GM18507 (cell line): ENCODE results near the gene EPHB2.

ENCODE experiments used
- DNase-seq: peaks from one replicate; pipeline ENCODE4 v3.0.0; 2011; ENCODE audit warnings: low read depth; ENCODE audit not compliant: insufficient read length; ENCODE audit errors: extremely low spot score
- FAIRE-seq: peaks from 2 replicates; lab custom pipeline; 2011; peaks lifted over from hg19 to GRCh38; lab: Jason Lieb, UNC

Gene EPHB2

DNA sequence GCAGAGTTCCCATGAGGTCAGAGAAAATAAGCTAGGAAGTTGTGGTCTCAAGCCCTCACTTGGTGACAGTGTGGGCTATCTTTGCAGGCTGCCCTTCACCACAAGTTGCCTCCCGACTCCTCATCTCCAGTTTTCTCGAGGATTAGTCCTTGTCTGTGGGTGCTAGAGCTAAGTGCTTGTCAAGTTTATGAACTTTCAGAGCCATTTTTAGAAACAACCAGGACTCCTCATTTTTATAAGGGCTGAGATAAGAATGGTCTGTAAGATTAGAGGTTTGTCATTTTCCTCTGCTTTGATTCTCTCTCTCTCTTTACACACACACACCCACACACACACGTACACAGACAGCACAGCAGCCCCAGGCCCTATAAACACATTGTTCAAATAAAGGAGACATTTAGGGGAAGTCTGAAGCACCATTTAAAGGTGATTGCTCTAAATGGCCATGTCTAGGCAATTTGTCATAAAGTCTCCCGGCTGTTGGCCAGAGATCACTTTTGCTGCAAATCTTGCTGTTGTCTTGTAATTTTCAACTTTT lies 134.8 kb downstream of the EPHB2 start:
- DNase-seq = no peak
- no peak for FAIRE-seq

DNA sequence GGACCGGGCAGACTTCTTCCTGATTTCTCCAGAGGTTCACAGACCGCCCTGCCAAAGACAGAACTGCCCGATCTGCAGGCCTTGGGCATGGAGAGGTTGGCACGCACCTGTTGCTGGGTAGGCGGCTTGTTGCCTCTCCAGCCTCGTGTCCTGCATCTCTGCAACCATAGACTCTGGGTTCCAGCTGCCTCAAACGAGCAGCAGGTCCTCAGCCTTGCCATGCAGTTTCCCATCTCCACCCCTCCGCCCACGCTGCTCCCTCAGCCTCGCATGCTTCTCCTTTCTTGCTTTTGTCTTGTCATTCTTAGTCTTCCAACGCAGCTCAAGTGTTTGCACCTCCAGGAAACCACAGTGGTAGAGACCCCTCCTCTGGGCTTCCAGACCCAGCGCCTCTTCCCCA lies 135.8 kb downstream of the EPHB2 start:
- FAIRE-seq = no peak
- DNase-seq = no peak

DNA sequence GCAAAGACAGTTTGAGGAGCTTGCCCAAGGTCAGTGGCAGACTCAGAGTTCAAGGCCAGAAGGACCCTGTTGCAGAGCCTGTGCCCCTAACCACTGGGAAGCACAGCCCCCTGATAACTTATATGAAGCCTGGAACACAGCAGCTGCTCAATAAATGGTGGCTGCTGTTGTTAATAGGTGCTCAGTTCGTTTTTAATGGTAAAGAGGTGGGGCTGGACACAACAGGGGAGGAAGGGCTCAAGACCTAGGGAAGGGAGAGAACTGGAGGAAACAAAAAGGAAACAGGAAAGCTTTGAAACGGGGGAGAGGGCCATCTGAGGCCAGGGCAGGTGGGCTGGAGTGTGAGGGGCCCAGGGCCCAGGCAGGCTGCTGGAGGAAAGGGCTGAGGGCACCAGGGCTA lies 136.6 kb downstream of the EPHB2 start:
- FAIRE-seq (no peak), DNase-seq (no peak)

DNA sequence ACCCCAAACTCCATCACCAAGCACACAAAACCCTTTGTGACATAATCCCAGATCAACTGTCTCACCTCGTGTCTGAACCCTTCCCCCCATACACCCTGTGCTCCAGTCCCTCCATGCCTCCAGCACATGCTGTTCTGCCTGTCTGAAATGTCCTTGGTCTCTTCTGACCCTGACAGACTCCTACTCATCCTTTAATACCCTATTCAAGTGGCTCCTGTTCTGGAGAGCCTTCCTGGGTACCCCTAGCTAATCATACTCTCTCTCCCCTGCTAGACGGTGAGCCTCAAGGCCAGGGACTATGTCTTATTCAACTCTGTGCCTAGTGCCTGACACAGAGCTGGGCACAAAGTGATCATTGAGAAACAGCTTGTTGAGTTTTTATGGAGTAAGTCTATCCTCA lies 137.1 kb downstream of the EPHB2 start:
- FAIRE-seq (no peak), DNase-seq (no peak)

DNA sequence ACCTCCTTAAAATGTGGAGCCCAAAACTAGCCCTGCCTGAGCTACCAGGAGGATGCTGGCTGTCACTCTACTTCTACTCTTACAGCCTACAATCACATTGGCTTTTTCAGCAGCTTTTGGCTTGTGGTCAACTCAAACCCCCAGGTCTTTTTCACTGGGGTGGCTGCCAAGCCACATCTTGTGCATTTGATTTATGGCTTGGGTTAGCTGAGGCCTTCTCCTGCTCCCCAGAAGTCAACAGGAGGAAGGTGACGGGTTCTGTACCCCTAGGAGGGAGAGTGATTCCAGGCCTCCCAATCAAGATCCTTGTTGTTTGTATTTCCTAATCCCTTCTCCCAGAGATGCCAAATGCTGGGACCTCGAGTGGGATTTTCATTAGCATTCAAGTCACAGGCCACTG lies 137.8 kb downstream of the EPHB2 start:
- FAIRE-seq (no peak), DNase-seq (no peak)

DNA sequence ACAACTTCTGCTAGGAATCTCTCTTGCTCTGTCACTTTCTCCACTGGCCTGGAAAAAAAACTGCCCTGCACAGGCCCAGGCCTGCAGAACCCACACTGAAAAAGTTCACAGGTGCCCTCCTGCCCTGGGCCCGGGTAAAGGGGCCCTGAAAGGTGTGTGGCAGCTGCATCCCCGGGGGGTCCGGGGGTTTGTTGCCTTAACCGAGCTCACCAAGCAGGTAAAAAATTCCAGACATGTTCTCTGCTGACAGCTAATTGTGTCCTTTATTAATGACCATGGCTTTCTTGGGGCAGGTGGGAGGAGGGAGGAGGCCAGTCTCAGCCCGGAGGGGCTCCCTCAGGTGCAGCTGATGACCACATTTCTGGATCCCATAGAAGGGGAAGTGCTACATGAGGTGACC lies 139.1 kb downstream of the EPHB2 start:
- DNase-seq (no peak), FAIRE-seq (no peak)

DNA sequence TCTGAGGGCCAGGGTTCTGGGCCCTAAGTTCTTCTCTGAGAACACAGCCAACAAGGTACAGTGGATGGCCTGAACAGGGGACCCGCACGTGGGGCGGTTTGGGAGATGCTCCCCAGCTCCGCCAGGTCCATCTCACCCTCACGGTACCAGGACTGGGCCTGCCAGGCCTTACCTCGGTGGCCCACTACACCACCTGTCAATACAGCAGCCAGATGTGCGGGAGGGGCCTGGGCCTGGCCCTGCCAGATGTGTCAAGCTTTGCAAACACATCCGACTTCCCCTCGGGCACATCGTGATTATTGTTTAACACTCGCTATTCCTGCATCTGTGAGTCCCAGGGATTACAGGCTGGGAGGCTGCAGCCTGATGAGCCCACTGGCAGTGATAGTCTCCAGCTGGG lies 139.6 kb downstream of the EPHB2 start:
- FAIRE-seq = no peak
- no peak for DNase-seq

DNA sequence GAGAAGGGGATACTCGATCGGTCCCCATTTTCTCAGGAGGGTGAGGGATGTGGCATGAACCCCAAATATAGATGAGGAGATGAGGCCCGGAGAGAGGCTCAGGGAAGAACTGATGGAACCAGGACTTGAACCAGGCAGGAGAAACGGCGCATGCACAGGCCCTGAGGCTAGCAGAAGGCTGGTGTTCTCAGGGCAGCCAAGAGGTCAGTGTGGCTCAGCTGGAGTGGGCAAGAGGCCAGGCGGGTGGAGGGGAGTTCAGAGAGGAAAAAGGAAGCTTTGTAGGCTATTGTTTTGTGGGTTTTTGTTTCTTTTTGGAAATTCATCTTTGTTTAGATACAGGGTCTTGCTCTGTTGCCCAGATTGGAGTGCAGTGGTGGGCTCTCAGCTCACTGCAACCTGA lies 140.0 kb downstream of the EPHB2 start:
- DNase-seq (no peak), FAIRE-seq (no peak)

DNA sequence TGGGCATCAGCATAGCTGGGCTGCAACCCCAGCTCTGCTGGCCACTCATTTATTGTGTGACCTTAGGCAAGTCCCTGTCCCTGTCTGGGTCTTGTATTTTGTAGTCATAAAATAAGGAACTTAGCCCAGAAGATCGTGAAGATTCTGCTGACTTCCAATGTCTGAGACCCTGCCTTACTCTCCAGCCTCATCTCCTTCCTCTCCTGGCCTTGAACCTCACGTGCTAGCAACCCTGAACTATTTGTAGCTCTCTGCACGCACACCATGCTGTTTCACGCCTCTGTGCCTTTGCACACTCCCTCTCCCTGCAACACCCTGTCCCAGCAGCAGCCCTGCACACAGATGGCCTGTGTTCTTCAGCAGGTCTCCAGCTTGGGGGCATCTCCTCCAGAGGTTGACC lies 140.9 kb downstream of the EPHB2 start:
- FAIRE-seq = no peak
- DNase-seq = no peak

DNA sequence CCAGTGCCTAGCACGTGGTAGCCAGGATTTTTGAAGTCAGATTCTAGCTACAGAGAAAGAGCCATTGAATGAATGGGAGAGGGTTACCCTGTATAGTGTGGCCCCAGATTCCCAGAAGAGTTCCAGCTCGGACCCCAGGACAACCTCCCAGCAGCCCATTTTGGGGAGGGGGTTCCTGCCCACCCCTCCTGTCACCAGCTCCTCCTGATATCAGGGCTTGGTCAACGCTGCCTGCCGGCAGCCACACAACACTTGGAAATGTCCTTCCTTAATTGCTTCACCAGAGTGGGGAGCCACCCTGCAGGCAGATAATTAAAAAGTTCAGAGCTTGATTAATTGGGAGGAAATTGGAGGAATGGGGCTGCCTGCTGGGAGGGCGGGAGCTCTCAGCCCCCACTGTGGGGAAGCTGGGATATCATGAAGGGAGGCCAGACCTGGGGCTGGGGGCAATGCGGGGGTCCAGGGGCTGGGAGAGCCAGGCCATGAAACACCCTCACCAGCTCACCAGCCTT lies 141.6 kb downstream of the EPHB2 start:
- DNase-seq (no peak), FAIRE-seq (no peak)

DNA sequence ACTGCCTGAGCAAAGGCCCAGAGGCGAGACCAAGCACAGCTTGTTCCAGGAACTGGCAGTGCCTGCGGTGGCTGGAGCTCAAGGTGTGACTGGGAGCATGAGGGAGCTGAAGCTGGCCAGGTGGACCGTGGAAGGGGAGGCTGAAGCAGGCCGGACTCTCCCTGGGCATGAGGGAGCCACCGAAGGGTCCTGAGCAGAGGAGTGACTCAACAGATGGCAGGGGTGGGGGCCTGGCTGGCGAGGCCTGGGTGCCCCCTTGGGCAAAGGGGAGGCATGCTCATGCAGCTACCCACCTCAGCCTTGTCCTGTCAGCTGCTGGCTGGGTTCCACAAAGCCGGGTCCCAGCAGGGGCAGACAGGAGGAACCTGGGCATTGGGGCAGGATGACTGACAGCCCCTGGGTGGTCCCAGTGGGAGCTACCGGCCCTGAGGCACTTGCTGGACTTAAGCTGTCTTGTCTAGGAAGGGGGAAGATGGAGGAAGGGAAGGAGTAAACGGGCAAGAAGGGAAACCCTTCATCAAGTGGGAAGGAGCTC lies 143.1 kb downstream of the EPHB2 start:
- FAIRE-seq = no peak

DNA sequence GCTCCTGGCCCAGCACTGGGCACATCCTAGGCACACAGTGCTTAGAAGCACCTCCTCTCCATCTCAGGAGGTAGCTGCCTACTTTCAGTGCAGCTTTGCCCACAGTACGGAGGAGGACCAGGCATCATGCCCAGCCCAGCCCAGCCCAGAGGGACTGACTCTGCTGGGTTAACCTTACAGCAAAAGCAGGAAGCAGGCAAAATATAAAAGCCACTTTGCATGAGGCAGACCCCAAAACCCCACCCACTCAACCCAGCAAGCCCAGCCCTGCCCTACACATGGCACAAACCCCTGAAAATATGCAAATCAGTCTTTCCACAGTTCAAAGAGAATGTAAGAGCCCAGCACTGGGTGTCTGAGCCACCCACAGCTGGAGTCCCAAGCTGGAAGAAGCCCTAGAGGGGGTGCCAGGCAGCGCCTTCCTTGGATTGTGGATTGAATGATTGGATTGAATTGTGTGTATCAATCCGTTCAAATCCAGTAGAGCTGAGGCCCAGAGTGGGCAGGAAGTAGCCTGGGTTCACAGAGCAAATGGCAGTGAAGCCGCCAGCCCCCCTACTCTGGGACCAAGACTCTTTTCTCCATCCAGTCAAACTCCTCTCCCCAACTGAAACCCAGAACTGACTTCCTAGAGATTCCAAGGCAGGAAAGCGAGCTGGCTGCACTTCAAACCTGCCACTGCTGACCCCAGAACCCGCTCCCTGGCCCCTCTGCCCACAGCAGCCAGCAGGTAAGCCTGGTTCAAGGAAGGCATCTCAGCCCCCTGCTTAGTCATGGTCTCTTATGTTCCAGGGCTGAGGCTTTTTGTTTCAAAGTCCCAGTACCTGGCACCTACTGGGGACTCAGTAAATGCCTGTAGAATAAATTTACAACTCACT lies 144.3 kb downstream of the EPHB2 start:
- DNase-seq (no peak), FAIRE-seq (peak; percentile 70)

More for the DNA sequence above, 143.1 kb downstream of the EPHB2 start:
- no peak for DNase-seq

DNA sequence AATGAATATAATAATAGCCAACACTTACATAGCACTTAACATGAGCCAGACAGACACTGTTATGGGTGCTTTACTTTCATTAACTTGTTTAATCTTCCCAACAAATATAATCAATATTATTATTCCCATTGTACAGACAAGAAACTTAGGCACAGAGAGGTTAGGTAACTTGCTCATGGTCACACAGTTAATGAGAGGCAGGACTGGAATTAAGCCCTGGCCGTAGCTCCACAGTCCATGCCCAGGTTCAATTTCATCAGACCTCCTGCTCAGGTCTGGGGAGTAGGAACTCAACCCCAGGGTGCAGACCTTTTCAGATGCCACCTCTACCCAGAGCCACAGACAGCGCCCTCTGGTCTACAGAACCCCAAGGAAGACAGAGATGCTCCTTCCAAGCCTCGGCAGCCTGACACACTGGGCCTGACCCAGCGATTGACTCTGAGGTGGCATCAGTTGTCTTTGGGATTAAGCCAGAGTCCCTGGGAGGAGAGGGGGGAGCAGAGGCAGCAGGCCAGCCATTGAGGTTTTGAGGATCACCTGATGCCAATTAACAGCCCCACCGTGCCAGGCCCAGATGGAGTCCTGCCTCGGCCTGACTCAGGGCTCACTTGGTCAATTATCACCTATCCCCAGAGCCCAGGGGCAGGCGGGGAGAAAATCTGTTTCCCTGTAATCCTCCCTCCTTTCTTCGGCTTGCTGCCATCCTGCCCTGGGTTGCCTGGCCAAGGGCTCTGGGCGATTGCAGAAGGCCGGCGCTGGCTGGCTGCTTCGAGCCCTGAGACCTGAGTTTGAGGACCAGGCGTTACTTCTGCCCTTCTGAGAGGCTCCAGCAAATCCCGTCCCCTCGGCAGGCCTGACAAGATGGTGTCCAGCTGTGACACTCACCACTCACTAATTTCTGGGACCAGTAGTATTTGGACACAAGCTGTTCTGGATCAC lies 145.3 kb downstream of the EPHB2 start:
- no peak for DNase-seq

DNA sequence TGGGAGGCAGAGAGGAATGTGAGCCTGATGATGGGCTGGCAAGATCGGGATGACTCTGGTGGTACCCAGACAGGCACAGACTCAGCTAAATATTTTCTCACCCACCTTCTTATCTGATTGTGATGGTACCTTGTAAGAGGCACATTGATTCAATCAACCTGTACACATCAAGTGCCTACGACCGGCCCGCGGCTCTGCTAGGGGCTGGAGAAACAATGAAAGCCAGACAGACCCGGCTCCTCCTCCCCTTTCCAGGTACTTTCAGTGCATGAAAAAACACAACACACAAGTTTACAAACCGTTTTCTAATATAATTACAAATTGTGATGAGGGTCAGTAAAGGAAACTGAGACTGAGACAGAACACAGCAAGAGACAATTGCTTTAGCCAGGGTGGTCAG lies 147.0 kb downstream of the EPHB2 start:
- DNase-seq (no peak), FAIRE-seq (no peak)

More for the DNA sequence above, 145.3 kb downstream of the EPHB2 start:
- no peak for FAIRE-seq

DNA sequence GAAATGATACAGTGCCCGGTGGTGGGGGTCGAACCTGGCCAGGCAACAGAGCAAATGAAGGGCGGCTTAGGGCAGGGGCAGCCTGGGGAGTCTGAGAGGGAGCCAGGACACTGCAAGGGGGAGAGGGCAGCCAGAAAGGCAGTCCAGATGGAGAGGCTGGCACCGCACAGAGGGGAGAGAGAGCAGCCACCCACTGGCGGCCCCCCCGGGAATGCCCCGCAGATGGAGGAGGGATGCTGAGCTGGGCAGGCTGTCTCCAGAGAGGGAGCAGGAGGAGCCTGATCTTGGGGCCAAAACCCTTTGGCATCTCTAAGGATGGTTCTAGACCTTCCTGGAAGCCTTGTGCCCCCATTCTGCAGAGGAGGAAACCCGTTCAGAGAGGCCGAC lies 149.8 kb downstream of the EPHB2 start:
- FAIRE-seq = no peak

DNA sequence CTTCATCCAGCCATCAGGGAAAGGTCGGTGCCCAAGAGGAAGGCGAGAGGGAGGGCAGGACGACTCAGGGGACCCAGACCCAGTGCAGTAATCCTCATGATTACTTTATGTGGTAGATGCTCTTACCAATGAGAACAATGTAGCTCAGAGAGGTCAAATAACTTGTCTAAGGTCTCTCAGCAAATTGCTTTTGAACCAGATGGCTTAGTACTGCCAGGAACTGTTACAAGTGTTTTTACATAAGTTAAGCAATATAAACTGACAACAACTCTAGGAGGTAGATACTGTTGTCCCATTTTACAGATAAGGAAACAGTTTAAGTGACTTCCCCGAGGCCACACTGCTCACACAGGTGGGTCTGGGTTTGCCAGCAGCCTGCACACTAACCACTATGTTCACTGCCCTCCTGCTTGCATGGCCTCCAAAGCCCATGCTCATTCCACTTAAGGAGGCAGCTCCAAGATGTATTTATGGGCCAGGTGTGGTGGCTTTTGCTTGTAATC lies 150.3 kb downstream of the EPHB2 start:
- no peak for DNase-seq
- no peak for FAIRE-seq

More for the DNA sequence above, 149.8 kb downstream of the EPHB2 start:
- DNase-seq = no peak

DNA sequence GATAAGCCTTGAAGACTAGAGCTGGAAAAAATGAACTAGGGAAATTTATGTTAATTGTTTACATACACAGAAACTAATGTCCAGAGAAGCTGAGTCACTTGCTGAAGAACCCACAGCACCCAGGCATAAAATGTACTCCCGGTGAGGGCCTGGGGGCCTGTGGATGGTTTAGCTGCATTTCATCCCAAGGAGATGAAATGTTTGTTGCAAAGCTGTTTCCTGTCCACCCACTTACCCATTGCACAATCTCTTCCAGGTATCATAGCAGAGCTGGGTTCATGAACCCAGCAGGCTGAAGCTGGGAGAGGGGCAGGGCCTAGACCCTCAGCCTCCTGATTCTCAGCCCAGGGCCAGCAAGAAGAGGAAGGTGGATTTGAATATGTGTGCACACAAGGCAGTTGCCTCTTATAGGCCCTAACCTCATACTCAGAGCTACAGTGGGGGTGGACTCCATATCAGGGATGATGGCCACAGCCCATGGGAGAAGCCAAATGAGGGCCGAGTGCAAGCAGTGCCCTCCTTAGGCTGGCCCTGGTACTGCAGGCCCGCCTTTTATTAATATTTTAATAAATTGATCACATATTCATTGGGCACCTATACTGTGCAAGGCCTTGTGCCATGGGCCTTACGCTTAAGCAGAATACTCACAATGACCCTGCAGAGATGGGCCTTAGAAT lies 151.3 kb downstream of the EPHB2 start:
- DNase-seq (no peak), FAIRE-seq (no peak)

DNA sequence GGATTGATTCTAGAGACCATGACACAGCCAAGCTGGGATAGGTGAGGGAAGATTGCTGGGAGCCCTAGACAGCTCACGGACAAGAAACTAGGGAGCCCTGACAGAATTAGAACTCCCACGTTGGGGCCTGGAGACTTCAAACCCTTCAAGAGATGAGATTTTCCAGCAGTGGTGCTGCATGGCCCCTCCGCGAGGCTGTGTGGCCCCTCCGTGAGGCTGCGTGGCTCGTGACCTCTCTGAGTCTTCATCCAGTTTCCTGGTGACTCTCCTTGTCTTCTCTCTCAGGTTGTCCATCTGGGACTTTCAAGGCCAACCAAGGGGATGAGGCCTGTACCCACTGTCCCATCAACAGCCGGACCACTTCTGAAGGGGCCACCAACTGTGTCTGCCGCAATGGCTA lies 152.1 kb downstream of the EPHB2 start:
- FAIRE-seq (no peak), DNase-seq (no peak)

DNA sequence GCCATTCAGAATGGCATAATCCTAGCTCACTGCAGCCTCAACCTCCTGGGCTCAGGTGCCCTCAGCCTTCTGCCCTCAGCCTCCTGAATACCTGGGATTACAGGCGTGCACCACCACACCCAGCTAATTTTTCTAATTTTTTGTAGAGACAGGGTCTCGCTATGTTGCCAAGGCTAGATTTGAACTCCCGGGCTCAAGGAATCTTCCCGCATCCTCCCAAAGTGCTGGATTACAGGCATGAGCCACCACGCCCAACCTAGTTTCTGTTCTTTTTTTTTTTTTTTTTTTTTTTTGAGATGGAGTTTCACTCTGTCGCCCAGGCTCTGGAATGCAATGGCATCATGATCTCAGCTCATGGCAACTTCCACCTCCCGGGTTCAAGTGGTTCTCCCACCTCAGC lies 153.1 kb downstream of the EPHB2 start:
- DNase-seq (no peak), FAIRE-seq (no peak)
